Measurements from ENCODE around the gene ATF4. TPM values are rescaled to one million over a fixed set of nuclear protein-coding genes. Genes with fewer than 3 reads are reported as not detected.

The ATF4 gene
- total RNA-seq, 1 experiment from 2014 or later: 359 TPM

DNA sequence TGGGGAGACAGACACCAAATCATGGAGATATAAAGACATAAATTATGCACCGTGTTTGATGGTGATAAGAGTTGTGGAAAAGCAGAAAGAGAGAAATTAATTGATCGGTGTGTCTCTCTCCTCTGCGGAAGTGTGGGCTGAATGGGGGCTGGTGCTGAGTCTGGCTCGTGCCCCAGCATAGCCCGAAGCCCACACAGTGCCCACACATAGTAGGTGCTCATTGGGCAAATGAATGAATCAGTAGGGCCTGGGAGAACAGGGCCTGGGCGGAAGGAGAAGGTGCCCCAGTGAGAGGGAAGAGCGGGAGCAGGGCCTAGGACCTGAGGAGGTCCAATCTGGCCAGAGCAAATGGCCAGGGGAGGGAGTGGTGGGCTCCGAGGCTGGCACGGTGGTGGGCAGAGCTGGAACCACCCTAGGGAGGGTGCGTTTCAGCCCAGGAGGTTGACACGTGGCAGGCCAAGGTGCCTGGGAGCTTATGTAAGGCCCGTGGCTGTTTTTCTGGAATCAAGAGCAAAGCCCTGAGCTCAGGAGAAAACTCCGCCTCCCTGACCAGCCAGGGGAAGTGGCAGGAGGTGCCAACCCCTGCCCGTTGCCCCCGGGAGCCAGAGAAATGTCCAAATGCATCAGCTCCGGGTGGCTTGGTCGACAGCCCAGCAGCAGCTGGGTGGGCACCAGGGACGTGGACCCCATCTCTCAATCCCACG is 48.1 kb downstream of the ATF4 start:
- in situ Hi-C loops (cut with HindIII; ENCODE audit: low sequenced_read_pairs): no loop called here
- DNase-seq (ENCODE audit: low spot score): no peak

GRCh38 chr22:39569066-39569465 is 48.7 kb downstream of the ATF4 start:
- in situ Hi-C loops (cut with HindIII; ENCODE audit: low sequenced_read_pairs): no loop called here
- DNase-seq (ENCODE audit: low spot score): no peak

DNA sequence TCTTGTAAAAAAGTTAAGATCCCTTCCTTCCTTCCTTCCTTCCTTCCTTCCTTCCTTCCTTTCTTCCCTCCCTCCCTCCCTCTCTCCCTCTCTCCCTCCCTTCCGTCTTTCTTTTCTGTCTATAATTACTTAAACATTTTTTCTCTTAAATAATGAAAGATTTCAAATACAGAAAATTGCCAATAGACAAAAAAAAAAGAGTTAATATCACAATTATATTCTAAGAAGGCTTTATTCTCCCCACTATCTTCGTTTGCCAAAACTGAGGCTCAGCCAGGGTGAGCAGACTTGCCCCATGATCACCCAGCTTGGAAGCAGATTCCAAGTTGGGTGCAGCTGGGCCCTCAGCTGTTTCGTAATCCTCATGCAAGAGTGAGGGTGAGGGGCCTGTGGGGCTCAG is 49.9 kb downstream of the ATF4 start:
- in situ Hi-C loops (cut with HindIII; ENCODE audit: low sequenced_read_pairs): no loop called here
- DNase-seq (ENCODE audit: low spot score): no peak

DNA sequence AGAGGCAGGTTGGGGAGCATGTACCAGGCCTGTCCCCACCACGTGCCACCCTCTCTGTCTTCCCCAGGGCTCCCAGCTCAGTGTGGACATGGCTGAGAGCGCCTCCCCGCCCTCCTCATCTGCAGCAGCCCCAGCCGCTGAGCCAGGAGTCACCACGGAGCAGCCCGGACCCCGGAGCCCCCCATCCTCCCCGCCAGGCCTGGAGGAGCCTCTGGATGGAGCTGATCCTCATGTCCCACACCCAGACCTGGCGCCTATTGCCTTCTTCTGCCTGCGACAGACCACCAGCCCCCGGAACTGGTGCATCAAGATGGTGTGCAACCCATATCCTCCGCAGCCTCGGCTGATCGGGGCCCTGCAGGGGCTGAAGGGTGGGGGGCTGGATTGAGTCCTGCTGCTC is 50.3 kb downstream of the ATF4 start, which contains the start of gene CACNA1I:
TSS of gene CACNA1I (plus strand) at position 89 of the 400 bp plus-strand sequence. CDS start at position 89, 0 bp downstream.
- no peak for DNase-seq (ENCODE audit: low spot score)
- in situ Hi-C loops (cut with HindIII; ENCODE audit: low sequenced_read_pairs): no loop called here

GRCh38 chr22:39571538-39571937 is 51.2 kb downstream of the ATF4 start:
- DNase-seq (ENCODE audit: low spot score): no peak
- in situ Hi-C loops (cut with HindIII; ENCODE audit: low sequenced_read_pairs): no loop called here

Other genes starting within 250 kb of the ATF4 start
- 6,349 and 7,167 TPM in 2 replicates for gene RPL3, start 200.9 kb upstream of the ATF4 start, total RNA-seq (2014; rRNA removed; shearing (Covaris generic))
- gene SYNGR1, start 170.6 kb upstream of the ATF4 start, total RNA-seq (2014; rRNA removed; shearing (Covaris generic)): 48.0 and 67.0 TPM in 2 replicates
- gene TAB1, start 120.8 kb upstream of the ATF4 start, total RNA-seq (2014; rRNA removed; shearing (Covaris generic)): 35.1 and 38.2 TPM in 2 replicates
- gene MGAT3, start 63.5 kb upstream of the ATF4 start, total RNA-seq (2014; rRNA removed; shearing (Covaris generic)): 13.8 and 18.6 TPM in 2 replicates
- 23.5 and 32.1 TPM in 2 replicates for gene MIEF1, start 18.3 kb upstream of the ATF4 start, total RNA-seq (2014; rRNA removed; shearing (Covaris generic))
- 195 and 293 TPM in 2 replicates for gene RPS19BP1, start 12.2 kb downstream of the ATF4 start, total RNA-seq (2014; rRNA removed; shearing (Covaris generic))
- gene CACNA1I, start 50.2 kb downstream of the ATF4 start, total RNA-seq (2014; rRNA removed; shearing (Covaris generic)): 0.10 TPM in 1 of 2 replicates, not detected in the other

Measured in G401 (cell line).